Stimulated activated CD8-positive, alpha-beta memory T cell treated with anti-CD3 and anti-CD28 coated beads, Interleukin-2, amount 100 ng/mL, for 48 hours (primary cell): ENCODE data around the gene CDKAL1.
"Not testable (repeated sequence)": the region's sequence is repeated elsewhere in the genome, so short reads cannot be mapped to it uniquely, and the experiment has no call there.

Experiments
- DNase-seq, 2 donors: peaks; one replicate each; pipeline ENCODE4 v3.0.0-alpha.2; 2020; ENCODE audit warnings: low read depth in 2 of 2

CDKAL1 gene

GRCh38 chr6:20534295-20535262 lies at the start of gene CDKAL1:
TSS of gene CDKAL1 (plus strand) at chr6:20534457. CDS start at chr6:20546351, 11,894 bp downstream.
- DNase-seq, result peak; percentile 70 to 82

DNA sequence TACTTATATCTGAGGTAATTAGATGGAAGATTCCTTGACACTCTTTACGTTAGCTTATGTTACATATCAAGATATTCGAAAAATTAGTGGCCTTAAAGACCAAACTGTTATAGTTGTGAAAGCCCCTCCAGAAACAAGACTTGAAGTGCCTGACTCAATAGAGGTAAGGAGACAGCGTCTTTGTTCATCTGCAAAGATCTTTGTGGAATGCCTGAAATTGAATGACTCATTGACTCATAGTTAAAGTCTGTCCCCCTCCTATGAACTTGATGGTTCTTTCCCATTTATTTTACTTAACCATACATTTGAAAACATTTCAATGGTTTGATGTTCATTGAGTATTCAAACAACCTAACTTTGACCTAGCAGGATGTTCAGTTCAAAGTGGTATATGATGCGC lies 47.6 kb upstream of the CDKAL1 start:
- no peak for DNase-seq

DNA sequence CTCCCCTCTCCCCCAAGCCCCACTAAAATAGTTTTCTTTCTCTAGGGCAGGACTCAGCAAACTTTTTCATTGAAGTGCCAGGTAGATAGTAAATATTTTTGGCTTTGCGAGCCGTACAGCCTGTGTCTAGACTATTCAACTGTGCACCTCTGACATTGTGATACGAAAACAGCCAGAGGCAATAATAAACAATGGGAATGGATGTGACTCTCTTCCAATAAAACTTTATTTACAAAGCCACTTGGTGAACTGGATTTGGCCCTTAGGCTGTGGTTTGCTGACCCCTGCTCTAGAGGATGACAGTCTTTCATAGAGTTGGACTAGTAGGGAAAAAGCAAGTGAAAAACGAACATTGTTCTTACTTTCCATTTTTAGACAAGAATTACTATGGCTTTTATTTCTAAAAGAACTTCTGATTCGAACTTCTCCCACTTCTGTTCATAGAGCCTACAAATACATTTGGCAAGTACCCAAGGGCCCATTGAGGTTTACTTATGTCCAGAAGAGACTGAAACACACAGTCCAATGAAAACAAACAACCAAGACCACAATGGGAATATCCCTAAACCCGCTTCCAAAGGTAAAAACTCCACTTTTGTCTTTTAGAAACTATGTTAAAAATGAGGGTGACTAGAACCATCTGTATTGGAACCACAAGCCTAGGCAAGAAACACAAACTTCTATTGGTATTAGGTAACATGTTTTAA lies 46.4 kb upstream of the CDKAL1 start:
- no peak for DNase-seq

- DNase-seq, result no peak
These were observed 43.7 kb upstream of the CDKAL1 start for GRCh38 chr6:20490591-20490990.

DNA sequence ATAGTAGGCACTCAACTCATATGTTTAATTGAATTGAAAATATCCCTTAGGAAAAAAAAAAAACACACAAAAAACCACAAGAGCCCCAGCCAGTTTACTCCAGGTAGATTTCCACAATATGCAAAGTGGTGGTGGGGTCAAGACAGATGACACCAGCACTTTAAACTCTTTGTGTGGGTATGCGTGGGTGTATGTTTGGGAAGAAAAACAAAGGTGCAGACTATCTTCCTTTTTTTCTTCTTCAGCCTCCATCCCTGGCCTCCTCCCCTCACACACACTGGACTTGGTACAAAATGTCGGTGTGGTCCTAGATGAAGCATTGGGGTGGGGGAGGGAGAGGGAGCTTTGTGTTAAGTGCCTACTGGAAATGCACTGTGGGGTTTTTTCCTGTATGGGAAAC lies 42.2 kb upstream of the CDKAL1 start:
- DNase-seq, result no peak

DNA sequence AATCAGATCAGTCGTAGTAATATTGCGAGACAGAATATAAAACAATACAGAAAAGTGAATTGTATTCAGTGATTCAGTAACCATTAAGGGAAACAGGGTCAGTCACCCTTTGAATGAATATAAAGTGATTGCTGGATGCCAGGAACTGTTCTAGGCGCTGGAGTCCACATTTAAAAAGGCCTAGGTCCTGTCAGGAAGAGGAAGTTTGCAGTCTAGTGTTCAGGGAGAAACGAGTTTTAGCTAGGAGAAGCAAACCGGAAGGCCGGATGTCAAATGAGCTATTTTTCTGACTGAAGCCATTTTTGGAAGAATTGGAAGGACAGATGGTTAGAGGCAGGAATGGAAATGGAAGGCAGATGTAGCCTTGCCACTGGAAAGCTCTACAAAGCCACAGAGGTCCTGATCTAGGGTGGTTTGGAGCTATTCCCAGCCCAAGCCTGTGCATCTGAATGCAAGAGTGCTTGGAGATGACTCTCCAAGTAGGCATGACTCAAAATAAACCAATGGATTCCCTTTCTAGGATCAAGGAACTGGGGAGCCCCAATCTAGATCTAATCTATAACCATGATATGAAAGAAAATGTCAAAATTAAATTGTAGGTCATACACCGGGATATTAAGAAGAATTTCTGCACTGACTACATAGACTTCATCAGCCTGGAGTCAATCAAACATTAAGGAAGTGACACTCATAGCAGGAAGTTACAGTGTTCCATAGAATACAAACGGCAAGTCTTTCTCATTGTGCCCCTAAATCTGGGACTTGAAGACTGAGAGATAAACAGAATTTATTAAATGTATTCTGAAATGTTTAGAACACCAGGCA lies 36.8 kb upstream of the CDKAL1 start:
- DNase-seq, result no peak

DNA sequence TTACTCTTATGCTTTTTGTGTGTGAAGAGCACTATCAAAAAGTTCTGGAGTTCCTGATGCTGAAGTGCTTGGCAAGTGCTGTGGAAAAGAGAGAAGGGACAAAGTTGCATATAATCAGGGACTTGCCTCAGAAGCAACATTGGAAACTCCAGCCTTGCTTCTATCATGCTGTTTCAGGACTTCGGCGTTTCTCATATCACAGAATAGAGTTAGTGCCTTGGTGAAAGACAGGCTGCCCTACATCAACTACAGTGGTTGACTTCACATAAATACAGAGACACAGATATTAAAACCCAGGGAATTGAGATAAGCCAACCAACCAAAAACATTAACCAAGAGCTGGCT lies 36.2 kb upstream of the CDKAL1 start:
- DNase-seq, result no peak

DNA sequence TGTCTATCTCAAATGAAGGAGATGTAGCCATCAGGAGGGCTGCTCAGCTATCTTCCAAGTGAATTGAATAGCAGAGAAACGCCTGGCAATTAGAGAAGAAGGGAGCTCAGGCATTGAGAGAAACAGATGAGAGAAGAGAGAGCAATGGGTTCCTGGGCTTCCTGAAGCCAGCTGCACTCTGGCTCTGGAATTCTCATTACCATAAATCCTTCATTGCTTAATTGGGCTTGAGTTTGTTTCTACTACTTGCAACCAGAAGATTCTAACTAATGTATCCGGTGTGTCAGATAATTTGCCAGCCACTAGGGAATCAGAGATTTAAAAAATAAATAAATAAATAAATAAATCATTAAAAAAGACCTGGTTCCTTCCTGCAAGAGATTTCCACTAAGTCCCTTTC lies 25.0 kb upstream of the CDKAL1 start:
- no peak for DNase-seq

DNA sequence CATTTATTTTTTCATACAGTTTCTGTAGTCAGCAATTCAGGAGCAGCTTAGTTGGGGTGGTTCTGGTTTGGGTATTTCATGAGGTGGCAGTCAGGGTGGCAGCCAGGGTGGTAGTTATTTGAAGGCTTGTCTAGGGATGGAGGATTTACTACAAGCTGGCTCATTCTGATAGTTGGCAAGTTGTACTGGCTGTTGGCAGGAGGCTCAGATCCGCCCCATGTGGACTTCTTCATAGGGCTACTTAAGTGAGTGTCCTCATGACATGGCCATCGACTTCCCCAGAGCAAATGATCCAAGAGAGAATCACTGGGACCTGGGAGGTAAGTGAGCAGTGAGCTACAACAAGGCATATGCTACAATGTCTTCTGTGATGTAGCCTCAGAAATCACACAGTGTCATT lies 22.4 kb upstream of the CDKAL1 start:
- DNase-seq, result no peak

GRCh38 chr6:20525208-20525607 lies 9.0 kb upstream of the CDKAL1 start:
- not testable (repeated sequence) for DNase-seq

GRCh38 chr6:20529086-20529448 lies 5.2 kb upstream of the CDKAL1 start:
- DNase-seq, result not testable (repeated sequence)

- DNase-seq, result no peak
These were observed 1.4 kb upstream of the CDKAL1 start for GRCh38 chr6:20532881-20533280.

DNA sequence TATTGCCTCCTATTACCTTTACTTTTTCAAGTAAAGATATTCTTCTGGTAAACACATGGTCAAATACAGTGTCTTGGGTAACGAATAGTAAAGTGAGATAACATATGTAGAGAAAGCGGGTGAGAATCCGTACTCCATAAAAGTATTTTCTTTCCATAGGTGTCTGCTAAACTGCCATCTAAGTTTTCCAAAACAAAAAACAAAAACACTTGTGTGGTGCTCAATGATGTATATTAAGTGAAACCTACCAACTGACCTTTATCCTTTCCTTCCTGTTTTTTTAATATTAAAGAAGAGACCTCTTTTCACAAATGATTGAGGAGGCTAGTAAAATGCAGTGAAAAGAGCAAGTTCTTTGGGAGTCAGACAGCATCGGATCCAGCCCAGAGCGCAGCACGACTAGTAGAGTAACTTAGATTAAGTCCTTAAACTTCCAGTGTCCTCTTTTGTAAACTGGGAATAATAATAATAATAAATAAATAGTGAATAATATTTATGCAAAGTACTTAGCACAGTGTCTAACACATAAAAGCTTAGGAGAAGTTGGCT lies 437 bp upstream of the CDKAL1 start:
- no peak for DNase-seq

GRCh38 chr6:20538131-20538662 lies 3.9 kb downstream of the CDKAL1 start:
- no peak for DNase-seq

- no peak for DNase-seq
These were observed 4.7 kb downstream of the CDKAL1 start for GRCh38 chr6:20538907-20539306.

- no peak for DNase-seq
These were observed 5.1 kb downstream of the CDKAL1 start for GRCh38 chr6:20539387-20539786.

GRCh38 chr6:20540683-20541082 lies 6.4 kb downstream of the CDKAL1 start:
- no peak for DNase-seq

DNA sequence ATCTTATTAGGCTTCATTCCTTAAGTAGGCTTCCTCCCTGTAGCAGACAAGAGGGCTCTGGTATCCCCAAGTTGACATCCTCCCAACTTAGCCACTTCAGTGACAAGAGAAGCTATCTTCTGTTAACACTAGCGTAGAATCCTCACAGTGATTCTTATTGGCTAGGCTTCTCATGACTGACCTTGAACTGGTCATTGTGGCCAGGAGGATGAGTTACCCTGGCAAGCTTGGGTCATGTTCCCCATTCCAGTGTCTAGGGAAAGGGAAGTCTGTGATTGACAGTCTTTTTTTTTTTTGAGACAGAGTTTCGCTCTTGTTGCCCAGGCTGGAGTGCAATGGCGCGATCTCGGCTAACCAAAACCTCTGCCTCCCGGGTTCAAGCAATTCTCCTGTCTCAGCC lies 7.1 kb downstream of the CDKAL1 start:
- DNase-seq, result no peak

GRCh38 chr6:20542927-20543602 lies 8.8 kb downstream of the CDKAL1 start:
- DNase-seq, result no peak

- no peak for DNase-seq
These were observed 14.0 kb downstream of the CDKAL1 start for GRCh38 chr6:20548264-20548663.

DNA sequence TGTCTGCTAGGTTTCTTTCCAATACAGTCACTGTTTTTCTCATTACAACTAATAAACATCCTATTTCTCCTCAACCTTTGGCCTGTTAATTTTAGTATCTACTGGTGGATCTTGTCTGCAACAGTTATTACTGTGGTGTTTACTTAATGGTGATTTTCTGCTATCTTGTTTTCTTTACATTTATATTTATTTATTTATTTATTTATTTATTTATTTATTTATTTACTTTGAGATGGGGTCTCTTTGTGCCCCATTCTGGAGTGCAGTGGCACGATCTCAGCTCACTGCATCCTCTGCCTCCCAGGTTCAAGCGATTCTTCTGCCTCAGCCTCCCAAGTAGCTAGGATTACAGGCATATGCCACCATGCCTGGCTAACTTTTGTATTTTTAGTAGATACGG lies 15.1 kb downstream of the CDKAL1 start:
- DNase-seq, result not testable (repeated sequence)
